ENCODE data around the gene RHNO1.

RHNO1 gene

DNA sequence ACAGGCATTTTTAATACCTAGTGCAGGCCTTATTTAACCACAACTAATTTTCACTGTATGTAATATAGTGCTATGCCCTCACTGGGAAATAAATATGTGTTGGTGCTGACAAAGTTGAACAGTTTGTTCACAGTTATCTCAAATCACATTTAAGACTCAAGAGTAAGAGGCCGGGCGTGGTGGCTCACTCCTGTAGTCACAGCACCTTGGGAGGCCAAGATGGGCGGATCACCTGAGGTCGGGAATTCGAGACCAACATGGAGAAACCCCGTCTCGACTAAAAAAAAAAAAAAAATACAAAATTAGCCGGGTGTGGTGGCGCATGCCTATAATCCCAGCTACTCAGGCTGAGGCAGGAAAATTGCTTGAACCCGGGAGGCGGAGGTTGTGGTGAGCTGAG lies 59.3 kb downstream of the RHNO1 start:
- Histone ChIP-seq H3K9me2 (replicated peaks; ENCODE audit: control insufficient read depth, low read length) (no peaks in the 10 kb centered on the region), H3K4me1 (ENCODE audit: control insufficient read depth, low read length) (no peaks in the 10 kb centered on the region), H3K4me3 (ENCODE audit: low read length) (no peak overlapping the region), H3K36me3 (ENCODE audit: control insufficient read depth, low read length) (peaks cover 22% of the 10 kb centered on the region; the same call in 1 of the 2 replicates), H3K79me2 (ENCODE audit: control insufficient read depth, low read length) (no peaks in the 10 kb centered on the region), H4K20me1 (ENCODE audit: control insufficient read depth, insufficient read depth, low read depth, low read length) (no peaks in the 10 kb centered on the region), H3K9me3 (ENCODE audit: control insufficient read depth, insufficient read depth, low read length) (no peaks in the 10 kb centered on the region), H3K4me2 (ENCODE audit: low read length) (no peak overlapping the region), H3K27me3 (ENCODE audit: control insufficient read depth, low read length) (no peaks in the 10 kb centered on the region), H3F3A (ENCODE audit: control insufficient read depth, insufficient read depth) (no peaks in the 10 kb centered on the region), H3K27ac (ENCODE audit: low read depth, low read length) (no peak overlapping the region)
- TF ChIP-seq EZH2phosphoT487 (IDR thresholded peaks at IDR 0.05; ENCODE audit: borderline replicate concordance, low read length): no peak
- TF ChIP-seq, protein P1, sequence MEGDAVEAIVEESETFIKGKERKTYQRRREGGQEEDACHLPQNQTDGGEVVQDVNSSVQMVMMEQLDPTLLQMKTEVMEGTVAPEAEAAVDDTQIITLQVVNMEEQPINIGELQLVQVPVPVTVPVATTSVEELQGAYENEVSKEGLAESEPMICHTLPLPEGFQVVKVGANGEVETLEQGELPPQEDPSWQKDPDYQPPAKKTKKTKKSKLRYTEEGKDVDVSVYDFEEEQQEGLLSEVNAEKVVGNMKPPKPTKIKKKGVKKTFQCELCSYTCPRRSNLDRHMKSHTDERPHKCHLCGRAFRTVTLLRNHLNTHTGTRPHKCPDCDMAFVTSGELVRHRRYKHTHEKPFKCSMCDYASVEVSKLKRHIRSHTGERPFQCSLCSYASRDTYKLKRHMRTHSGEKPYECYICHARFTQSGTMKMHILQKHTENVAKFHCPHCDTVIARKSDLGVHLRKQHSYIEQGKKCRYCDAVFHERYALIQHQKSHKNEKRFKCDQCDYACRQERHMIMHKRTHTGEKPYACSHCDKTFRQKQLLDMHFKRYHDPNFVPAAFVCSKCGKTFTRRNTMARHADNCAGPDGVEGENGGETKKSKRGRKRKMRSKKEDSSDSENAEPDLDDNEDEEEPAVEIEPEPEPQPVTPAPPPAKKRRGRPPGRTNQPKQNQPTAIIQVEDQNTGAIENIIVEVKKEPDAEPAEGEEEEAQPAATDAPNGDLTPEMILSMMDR (IDR thresholded peaks at IDR 0.05; ENCODE audit: low read depth, low read length, poor library complexity, severe bottlenecking): no peak

DNA sequence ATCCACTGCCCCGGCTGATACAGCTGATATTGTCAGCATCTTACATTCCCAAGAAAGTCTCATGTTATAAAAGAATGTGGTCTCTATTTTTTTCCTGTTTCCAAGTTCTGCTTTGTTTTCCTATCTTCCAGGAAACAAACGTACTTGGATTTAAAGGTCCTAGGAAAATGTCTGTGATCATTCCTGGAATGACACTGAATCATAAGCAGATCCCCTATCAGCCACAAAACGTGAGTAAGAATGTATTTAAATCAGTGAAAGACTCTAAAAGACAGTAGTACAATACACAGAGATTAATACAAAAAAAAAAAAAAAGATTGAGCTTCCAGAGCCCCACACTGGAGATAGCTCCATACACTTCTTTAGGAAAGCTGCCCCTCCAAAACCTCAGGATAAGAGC lies 60.5 kb downstream of the RHNO1 start:
- no peak for TF ChIP-seq EZH2phosphoT487 (IDR thresholded peaks at IDR 0.05; ENCODE audit: borderline replicate concordance, low read length)
- TF ChIP-seq, protein P1 (IDR thresholded peaks at IDR 0.05; ENCODE audit: low read depth, low read length, poor library complexity, severe bottlenecking): no peak
- Histone ChIP-seq H4K20me1 (ENCODE audit: control insufficient read depth, insufficient read depth, low read depth, low read length) (no peaks in the 10 kb centered on the region), H3K4me2 (ENCODE audit: low read length) (no peak overlapping the region), H3K36me3 (ENCODE audit: control insufficient read depth, low read length) (peaks cover 18% of the 10 kb centered on the region; the same call in 1 of the 2 replicates), H3K79me2 (ENCODE audit: control insufficient read depth, low read length) (no peaks in the 10 kb centered on the region), H3K27me3 (ENCODE audit: control insufficient read depth, low read length) (no peaks in the 10 kb centered on the region), H3K27ac (ENCODE audit: low read depth, low read length) (no peak overlapping the region), H3F3A (ENCODE audit: control insufficient read depth, insufficient read depth) (no peaks in the 10 kb centered on the region), H3K9me2 (replicated peaks; ENCODE audit: control insufficient read depth, low read length) (no peaks in the 10 kb centered on the region), H3K4me3 (ENCODE audit: low read length) (no peak overlapping the region), H3K4me1 (ENCODE audit: control insufficient read depth, low read length) (no peaks in the 10 kb centered on the region), H3K9me3 (ENCODE audit: control insufficient read depth, insufficient read depth, low read length) (no peaks in the 10 kb centered on the region)
